H1 (cell line): ENCODE data around the gene RHOV. TPM values are rescaled to one million over a fixed set of nuclear protein-coding genes. Genes with fewer than 3 reads are reported as not detected.

Experiments
- BCL11A ChIP-seq, 2 experiments: IDR thresholded peaks; one replicate each; pipeline ENCODE4 v1.6.1; 2011; ENCODE audit warnings: low read depth in 2 of 2, low read length in 2 of 2, mild to moderate bottlenecking in 2 of 2
- CBX8 ChIP-seq: fragments of 300-800, 300-1000 bp; sonication (generic); IDR thresholded peaks from 2 replicates; pipeline ENCODE4 v1.7.1; 2016; ENCODE audit warnings: low read depth, low read length, borderline replicate concordance
- CHD7 ChIP-seq: fragments of 300-600 bp; sonication (generic); IDR thresholded peaks from 2 replicates; pipeline ENCODE4 v1.7.1; 2012; ENCODE audit warnings: low read length, moderate library complexity, mild to moderate bottlenecking, inconsistent platforms; ENCODE audit not compliant: insufficient replicate concordance
- EGR1 ChIP-seq: IDR thresholded peaks from 2 replicates; pipeline ENCODE4 v1.6.1; 2011; ENCODE audit warnings: low read depth, low read length, borderline replicate concordance
- NANOG ChIP-seq: IDR thresholded peaks from 2 replicates; pipeline ENCODE4 v1.6.1; 2011; ENCODE audit warnings: low read length, low read depth, mild to moderate bottlenecking, inconsistent platforms; ENCODE audit not compliant: insufficient read depth, poor library complexity, severe bottlenecking
- TAF1 ChIP-seq: IDR thresholded peaks from 2 replicates; pipeline ENCODE4 v1.6.1; 2011; ENCODE audit warnings: mild to moderate bottlenecking, low read depth, low read length
- polyA plus RNA-seq, 7 experiments: library from polyadenylated mRNA; depleted of rRNA in 3 of 7; stranded (reverse) in 5 of 7; unstranded in 2 of 7; fragments of >200 nt in 5 of 7; fragments of 200-250 nt in 2 of 7; gene quantifications; 1 replicate in 5 of 7; 2 replicates in 1 of 7; 4 replicates in 1 of 7; pipeline versions ENCODE4 v1.2.1 to v1.2.3, GENCODE V29; 2011 to 2013; ENCODE audit warnings: missing spikeins in 2 of 7, mixed read lengths in 2 of 7
- total RNA-seq: library from RNA; stranded (reverse); fragmentation: NEBNext Ultra II Directional; extraction: Animal tissue kit (Norgen Biotek cat#: 25700); gene quantifications from 2 replicates; pipeline ENCODE4 v1.2.1, GENCODE V29; 2021

The RHOV gene
- total and polyA plus RNA-seq, 2 of the 8 experiments (the other 6 are each of a cell fraction or from before 2014, with no cell fraction given) = 1.5 to 2.7 TPM

- TF ChIP-seq CBX8 (no peak), NANOG (no peak), EGR1 (no peak), BCL11A (IDR thresholded peaks at IDR 0.05; ENCODE audit: low read depth in 2 of 2, low read length in 2 of 2) (no peak), TAF1 (no peak), CHD7 (no peak)
Measured at GRCh38 chr15:40915679-40916078, 41.6 kb upstream of the RHOV start (continued).
